HG02981 (cell line): ENCODE data around the gene UVRAG.
"Not testable (repeated sequence)": the region's sequence is repeated elsewhere in the genome, so short reads cannot be mapped to it uniquely, and the experiment has no call there.

ENCODE experiments used
- ATAC-seq: cut with Tn5 transposase; IDR thresholded peaks from one replicate; pipeline ENCODE4 v1.9.1; 2021; ENCODE audit warnings: mild to moderate bottlenecking, moderate library complexity; ENCODE audit not compliant: unreplicated experiment

Gene UVRAG

DNA sequence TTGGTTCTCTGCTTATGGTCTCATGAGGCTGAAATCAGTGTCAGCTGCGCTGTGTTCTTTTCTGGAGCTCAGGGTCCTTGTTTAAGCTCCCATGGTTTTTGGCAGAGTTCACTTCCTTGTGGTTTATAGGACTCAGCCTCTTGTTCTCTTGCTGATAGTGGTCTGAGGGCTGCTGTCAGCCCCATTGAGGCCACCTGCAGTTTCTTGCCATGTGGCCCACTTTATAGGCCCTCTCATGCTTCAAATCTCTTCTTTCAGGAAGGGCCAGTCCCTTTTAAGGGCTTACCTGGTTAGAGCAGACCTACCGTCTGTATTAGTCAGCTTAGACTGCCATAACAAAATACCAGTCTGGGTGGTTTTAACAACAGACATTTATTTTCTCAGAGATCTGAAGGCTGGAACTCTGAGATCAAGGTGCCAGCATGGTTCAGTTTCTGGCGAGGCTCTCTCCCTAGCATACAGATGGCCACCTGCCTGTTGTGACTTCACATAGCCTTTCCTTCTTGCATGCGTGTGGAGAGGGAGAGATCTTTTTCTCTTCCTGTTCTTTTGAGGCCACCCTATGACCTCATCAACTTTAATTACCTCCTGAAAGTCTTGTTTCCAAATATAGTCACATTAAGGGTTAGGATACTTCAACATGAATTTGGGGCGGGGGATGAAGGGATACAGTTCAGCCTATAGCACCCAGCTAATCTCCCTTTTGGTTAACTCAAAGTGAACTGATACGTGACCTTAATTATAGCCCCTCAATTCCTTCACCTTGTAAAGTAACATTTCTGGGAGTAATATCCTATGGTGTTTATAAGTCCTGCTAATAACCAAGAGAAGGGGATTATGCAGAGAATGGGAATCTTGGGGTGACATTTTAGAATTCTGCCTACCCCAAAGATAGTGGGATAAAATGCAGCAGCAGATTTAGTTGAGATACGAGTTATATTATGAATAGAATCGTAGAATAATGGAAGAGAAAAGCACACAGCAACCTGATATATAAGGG is 131.8 kb downstream of the UVRAG start:
- no peak for ATAC-seq

DNA sequence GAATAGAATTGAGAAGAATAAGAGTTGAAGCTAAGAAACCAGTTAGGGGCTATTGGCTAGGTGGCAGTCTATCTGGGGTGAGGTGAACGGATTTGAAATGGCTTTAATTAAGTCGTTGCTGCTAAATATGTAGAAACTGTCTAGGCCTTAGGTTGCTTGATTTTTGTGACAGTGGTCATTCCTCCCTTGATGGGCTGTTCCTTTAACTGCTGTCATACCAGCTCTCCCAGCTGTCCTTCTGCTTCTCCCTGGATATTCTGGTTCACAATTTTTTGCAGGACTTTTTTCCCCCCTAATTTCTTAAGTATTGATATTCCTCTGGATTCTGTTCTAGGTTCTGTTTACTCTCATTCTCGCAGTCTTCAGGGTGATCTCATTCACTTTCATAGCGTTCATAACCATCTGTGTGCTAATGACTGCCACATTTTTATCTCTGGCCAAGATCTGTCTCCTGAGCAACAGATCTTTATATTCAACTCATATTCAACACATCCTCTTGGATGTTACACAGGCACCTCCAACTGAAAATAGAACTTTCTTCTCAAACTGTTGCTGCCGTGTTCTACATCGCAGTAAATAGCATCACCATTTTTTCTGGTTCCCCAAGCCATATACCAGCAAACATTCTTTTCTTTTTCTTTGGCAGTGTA is 134.1 kb downstream of the UVRAG start:
- no peak for ATAC-seq

DNA sequence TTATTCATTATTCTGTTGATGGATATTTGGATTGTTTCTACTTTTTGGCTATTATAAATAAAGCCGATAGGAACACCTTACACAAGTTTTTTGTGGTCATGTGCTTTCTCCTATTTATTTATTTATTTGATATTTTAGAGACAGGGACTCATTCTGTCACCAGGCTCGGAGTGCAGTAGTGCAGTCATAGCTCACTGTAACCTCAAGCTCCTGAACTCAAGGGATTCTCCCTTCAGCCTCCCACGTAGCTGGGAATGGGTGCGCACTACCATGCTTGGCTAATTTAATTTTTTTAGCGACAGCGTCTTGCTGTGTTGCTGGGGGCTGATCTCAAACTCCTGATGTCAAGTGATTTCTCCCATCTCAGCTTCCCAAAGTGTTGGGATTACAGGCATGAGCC is 135.1 kb downstream of the UVRAG start:
- ATAC-seq, result no peak

DNA sequence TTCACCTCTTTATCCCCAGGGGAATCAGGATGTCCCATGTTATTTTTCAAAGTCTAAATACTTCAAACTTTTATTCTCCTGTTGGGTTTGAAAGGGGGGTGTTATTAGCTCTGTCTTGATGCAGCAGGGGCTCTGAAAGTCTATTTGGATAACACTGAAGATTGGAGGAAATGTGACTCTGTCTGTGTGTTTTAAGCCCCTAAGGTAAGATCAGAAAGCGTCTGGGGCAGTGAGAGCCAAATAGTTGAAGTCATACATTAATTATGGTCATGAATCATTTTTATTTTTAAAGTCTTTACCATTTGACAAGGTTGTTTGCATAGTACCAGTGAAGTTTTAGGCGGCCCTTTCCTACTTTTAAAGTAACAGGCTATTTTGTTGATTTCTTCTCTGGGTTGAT is 139.0 kb downstream of the UVRAG start:
- ATAC-seq, result no peak

DNA sequence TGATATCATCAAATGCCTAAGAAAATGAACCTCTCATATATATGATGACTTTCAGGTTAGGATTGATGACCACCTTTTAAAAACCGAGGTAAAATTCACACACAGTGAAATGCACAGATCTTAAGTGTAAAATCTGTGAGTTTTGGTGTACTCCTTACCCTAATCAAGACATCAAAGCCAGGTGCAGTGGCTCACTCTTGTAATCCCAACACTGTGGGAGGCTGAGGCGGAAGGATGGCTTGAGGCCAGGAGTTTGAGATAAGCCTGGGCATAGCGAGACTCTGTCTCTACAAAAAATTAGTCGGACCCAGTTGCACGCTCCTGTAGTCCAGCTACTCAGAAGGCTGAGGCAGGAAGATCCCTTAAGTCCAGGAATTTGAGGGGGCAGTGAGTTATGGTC is 140.4 kb downstream of the UVRAG start:
- no peak for ATAC-seq

DNA sequence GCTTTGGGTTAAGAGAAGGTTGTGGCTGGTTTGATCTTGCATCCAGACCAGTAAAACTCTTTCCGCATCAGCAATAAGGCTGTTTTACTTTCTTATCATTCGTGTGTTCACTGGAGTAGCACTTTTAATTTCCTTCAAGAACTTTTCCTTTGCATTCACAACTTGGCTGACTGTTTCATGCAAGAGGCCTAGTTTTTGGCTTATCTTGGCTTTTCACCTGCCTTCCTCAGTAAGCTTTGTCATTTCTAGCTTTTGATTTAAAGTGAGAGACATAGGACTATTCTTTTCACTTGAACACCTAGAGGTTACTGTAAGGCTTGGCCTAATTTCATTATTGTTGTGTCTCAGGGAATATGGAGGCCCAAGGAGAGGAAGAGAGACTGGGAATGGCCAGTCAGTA is 144.5 kb downstream of the UVRAG start:
- ATAC-seq, result no peak

DNA sequence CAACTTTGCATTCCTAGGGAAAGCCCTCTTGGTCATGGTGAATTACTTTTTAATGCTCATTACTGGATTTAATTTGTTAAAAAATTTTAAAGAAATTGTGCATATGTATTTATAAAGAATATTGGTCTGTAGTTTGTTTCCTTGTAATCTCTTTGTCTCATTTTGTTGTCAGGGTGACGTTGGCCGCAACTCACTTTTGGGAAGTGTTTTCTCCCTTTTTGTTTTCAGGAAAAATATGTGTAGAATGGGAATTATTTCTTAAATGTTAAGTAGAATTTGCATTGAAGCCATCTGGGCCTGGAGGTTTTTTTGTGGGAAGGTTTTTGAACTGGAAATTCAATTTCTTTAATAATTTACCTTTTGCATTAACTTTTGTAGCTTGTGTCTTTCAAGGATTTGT is 149.1 kb downstream of the UVRAG start:
- ATAC-seq, result no peak

DNA sequence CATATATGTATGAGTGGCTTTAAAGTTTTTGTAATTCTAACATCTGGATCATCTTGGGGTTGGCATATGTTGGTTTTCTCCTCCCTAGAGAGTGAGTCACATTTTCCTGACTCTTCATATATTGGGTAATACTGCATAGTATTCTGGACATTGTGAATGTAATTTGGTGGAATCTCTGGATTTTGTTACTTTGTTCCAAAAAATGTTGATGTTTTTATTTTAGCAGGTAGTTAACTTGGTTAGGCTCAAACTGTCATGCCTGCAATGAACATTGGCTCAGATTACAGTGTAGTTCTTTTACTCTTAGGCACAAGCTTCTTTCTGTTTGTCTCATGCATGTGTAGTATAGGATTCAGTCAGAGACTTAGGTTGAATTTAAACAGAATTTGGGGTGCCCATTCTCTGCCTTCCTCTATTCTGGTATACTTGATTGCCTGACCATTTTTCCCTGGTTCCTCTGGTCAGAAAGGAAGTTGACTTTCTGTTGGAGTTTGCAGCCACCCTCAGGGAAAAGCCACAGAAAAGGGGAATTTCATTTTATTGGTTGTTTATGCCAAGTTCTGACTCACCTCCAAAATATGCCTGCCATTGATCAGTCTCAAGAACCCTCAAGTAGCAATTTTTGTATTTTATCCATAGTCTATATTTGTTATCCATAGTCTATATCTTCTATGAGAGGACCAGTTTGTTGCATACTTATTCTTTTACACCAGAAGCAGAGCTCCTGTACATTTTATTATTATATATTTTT is 151.7 kb downstream of the UVRAG start:
- no peak for ATAC-seq

DNA sequence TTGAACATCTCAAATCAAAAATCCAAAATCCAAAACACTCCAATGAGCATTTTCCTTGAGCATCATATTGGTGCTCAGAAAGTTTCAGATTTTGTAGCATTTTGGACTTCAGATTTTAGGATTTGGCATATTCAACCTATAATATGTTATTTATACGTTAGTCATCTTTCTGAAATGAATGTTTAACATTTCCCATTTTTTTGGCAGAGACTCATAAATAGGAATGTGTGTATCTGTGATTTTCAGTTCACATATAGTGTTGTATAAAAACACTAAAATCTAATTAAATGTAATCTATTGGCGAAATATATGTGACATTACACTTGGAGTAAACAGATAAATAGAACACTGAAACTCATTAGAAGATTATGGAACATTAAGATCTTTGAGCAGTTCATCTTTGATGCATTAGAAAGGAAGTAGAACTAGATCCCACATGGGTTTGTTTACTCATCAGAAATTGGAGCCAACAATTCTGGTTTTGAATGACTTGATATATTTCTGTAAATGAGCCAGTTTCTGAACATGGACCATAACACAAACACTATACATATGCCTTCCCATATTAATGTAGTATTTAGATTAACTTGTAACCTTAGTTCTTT is 153.1 kb downstream of the UVRAG start:
- ATAC-seq, result no peak

DNA sequence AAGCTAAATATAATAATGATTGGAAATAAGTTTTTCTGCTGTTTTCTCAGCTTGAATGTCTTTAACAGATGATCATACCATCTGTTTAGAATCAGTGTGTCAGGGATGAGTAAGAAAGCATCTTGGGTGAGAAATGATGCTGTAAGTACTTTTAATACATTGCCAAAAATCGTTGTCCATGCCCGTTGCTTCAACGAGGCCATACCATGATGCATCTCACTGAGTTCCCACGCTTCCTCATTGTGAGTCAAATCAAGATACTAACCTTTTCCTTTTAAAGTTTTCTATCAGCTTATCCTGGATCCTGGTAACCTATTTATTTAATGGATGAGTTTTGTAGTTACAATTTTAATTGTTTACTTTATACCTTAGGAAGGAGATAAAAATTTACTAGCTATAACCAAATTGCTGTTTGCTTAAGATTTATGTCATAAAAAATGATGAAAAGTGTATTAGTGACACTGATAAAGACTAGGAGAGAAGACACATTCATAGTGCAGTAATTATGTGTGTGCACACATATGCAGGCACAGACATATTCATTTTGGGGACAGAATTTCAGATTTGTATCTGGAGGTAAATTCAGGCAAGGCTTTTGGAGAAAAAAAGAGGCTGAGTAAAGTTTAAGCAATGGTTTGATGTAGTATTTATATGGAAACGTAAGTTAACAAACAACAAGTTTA is 154.8 kb downstream of the UVRAG start:
- no peak for ATAC-seq

DNA sequence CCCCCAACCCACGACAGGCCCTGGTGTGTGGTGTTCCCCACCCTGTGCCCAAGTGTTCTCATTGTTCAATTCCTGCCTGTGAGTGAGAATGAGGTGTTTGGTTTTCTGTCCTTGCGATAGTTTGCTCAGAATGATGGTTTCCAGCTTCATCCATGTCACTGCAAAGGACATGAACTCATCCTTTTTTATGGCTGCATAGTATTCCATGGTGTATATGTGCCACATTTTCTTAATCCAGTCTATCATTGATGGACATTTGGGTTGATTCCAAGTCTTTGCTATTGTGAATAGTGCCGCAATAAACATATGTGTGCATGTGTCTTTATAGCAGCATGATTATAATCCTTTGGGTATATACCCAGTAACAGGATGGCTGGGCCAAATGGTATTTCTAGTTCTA is 158.7 kb downstream of the UVRAG start:
- ATAC-seq, result not testable (repeated sequence)

DNA sequence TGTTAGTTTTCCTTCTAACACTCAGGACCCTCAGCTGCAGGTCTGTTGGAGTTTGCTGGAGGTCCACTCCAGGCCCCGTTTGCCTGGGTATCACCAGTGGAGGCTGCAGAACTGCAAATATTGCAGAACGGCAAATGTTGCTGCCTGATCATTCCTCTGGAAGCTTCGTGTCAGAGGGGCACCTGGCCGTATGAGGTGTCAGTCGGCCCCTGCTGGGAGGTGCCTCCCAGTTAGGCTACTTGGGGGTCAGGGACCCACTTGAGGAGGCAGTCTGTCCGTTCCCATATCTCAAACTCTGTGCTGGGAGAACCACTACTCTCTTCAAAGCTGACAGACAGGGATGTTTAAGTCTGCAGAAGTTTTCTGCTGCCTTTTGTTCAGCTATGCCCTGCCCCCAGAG is 164.1 kb downstream of the UVRAG start:
- not testable (repeated sequence) for ATAC-seq

DNA sequence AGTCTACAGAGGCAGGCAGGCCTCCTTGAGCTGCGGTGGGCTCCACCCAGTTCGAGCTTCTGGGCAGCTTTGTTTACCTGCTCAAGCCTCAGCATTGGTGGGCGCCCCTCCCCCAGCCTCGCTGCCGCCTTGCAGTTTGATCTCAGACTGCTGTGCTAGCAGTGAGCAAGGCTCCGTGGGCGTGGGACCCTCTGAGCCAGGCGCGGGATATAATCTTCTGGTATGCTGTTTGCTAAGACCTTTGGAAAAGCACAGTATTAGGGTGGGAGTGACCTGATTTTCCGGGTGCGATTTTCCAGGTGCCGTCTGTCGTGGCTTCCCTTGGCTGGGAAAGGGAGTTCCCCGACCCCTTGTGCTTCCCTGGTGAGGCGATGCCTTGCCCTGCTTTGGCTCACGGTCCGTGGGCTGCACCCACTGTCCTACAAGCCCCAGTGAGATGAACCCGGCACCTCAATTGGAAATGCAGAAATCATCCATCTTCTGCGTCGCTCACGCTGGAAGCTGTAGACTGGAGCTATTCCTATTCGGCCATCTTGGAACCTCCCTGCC is 164.5 kb downstream of the UVRAG start:
- ATAC-seq, result not testable (repeated sequence)

DNA sequence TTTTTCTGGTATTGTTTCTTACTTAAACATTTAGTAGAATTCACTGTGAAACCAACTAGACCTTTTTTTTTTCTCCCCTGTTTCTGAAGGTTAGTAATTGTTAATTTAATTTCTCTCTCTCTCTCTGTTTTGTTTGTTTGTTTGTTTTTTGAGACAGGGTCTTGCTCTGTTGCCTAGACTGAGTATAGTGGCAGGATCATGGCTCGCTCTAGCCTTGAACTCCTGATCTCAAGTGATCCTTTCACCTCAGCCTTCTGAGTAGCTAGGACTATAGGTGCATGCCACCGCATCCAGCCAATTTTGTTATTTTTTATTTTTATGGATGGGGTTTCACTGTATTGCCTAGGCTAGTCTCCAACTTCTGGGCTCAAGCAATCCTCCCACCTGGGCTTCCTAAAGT is 165.0 kb downstream of the UVRAG start:
- no peak for ATAC-seq

DNA sequence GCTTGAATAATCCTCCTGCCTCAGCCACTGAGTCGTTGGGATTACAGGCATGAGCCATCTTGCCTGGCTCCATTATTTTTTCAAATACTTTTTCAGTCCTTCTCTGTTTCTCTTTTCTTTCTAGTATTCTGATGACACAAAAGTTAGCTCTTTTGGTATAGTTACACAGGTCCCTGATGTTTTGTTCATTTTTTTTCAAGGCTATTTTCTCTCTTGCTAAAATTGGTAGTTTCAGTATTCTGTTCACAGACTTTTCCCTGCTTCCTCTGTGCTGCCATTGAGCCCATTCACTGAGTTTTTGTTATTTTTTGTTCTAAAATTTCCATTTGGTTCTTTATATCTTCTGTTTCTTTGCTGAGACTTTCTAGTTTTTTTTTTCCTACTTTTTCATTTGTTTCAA is 166.5 kb downstream of the UVRAG start:
- ATAC-seq, result no peak

DNA sequence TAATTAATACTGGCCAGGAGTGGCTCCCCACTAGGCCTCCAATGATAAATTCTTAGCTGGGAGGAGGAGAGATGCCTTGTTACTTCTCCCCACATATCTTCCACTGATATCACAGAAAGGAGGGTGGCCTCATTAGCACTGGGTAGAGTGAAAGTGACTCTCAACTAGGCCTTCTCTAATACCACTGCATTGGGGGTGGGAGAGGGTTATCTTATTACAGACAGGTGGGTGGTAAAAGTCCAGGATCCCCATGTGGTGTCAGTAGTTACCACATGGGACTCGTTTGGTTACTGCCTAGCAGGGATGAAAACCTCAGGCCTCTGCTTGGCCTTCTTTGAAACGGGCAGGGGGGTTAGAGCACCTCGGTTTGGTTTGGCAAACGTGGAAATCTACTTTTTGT is 167.3 kb downstream of the UVRAG start:
- ATAC-seq, result no peak

DNA sequence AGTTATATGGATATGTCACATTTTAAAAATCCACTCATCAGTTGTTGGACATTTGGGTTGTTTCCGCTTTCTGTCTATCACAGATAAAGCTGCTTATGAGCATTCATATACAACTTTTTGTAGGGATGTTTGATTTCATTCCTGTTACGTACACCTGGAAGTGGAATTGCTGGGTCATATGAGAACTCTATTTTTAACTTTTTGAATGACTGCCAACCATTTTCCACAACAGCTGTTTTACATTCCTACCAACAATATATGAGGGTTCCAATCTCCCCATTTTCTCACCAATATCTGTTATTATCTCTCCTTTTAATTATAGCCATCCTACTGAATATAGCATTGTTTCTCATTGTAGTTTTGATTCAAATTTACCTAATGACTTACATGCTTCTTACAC is 172.0 kb downstream of the UVRAG start:
- no peak for ATAC-seq

DNA sequence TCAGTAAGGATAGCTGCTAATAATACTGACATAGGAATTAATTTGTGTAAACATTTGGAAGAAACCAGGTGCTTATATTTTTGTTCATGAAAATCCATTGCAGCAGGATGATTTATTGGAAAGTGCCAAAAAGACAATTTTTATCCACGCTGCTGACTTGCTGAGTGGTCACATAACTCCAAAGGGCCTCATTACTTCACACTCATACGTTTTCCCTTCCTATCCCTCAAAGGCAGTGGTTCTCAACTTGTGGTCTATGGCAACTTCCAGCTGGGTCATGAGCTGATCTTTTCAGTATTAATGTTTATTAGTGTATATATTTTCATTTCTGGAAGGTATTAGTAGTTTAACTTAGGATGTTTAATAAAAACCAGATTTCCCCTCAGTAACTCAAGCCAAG is 178.1 kb downstream of the UVRAG start:
- no peak for ATAC-seq

DNA sequence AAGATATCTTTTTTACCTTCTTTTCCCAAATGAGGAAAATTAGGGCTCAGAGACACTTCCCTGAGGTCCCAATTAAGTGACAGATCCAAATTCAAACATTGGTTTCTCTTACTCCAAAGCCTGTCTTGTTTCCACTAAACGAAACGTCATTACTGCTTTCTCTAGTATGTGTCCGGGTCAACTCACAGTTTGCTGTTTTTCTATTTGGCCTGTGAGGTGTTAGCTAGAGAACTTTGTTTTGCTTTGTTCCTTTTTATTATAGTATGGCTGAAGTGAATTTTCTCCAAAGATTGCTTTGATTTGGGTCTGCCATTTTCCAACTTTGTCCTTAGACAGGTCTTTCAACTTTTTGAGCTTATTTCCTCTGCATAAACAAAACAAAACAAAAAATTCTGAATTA is 179.6 kb downstream of the UVRAG start:
- ATAC-seq, result no peak
